Liver (tissue), 3 donors: ENCODE results near the gene TSPAN8.
"Not testable (repeated sequence)": the region's sequence is repeated elsewhere in the genome, so short reads cannot be mapped to it uniquely, and the experiment has no call there.

Experiments
- FOXA2 ChIP-seq: IDR thresholded peaks from 2 replicates; pipeline ENCODE4 v1.6.1; 2016; ENCODE audit warnings: antibody characterized with exemption
- JUND ChIP-seq, 2 donors: IDR thresholded peaks; 2 replicates each; pipeline ENCODE4 v1.6.1; 2016; ENCODE audit warnings: antibody characterized with exemption in 2 of 2
- TAF1 ChIP-seq: conservative IDR thresholded peaks from 2 replicates; pipeline ENCODE4 v1.6.1; 2016; ENCODE audit warnings: antibody characterized with exemption, mild to moderate bottlenecking
- ZBTB33 ChIP-seq: IDR thresholded peaks from 2 replicates; pipeline ENCODE4 v1.6.1; 2016; ENCODE audit warnings: antibody characterized with exemption
- TF ChIP-seq, protein P1 (sequence below): fragments of 150-350 bp; IDR thresholded peaks from 2 replicates; pipeline ENCODE4 v1.5.1; 2017; ENCODE audit warnings: improper control_type of control experiment, low read depth, low read length; ENCODE audit not compliant: missing input control
- donor health status: healthy.
- donor health status: healthy.

- TF ChIP-seq, protein P1, sequence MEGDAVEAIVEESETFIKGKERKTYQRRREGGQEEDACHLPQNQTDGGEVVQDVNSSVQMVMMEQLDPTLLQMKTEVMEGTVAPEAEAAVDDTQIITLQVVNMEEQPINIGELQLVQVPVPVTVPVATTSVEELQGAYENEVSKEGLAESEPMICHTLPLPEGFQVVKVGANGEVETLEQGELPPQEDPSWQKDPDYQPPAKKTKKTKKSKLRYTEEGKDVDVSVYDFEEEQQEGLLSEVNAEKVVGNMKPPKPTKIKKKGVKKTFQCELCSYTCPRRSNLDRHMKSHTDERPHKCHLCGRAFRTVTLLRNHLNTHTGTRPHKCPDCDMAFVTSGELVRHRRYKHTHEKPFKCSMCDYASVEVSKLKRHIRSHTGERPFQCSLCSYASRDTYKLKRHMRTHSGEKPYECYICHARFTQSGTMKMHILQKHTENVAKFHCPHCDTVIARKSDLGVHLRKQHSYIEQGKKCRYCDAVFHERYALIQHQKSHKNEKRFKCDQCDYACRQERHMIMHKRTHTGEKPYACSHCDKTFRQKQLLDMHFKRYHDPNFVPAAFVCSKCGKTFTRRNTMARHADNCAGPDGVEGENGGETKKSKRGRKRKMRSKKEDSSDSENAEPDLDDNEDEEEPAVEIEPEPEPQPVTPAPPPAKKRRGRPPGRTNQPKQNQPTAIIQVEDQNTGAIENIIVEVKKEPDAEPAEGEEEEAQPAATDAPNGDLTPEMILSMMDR = not testable (repeated sequence)
- TF ChIP-seq ZBTB33; JUND (IDR thresholded peaks at IDR 0.05); TAF1; FOXA2: not testable (repeated sequence)
Observed at GRCh38 chr12:71150041-71150440, 7.8 kb downstream of the TSPAN8 start.
